Neural cell (in vitro differentiated cells): ENCODE data around the gene CDRT15L2.
"Not testable (repeated sequence)": the region's sequence is repeated elsewhere in the genome, so short reads cannot be mapped to it uniquely, and the experiment has no call there.

ENCODE experiments used
- CTCF ChIP-seq: fragments of 450-650 bp; IDR thresholded peaks from 2 replicates; pipeline ENCODE4 v1.5.1; 2014; ENCODE audit warnings: antibody characterized with exemption, mild to moderate bottlenecking, moderate library complexity; ENCODE audit not compliant: poor library complexity, severe bottlenecking
- MXI1 ChIP-seq: fragments of 450-650 bp; conservative IDR thresholded peaks from 2 replicates; pipeline ENCODE4 v1.6.1; 2014; ENCODE audit warnings: antibody characterized with exemption, mild to moderate bottlenecking; ENCODE audit not compliant: poor library complexity, severe bottlenecking
- POLR2AphosphoS5 ChIP-seq: IDR thresholded peaks from 2 replicates; pipeline ENCODE4 v1.6.1; 2012
- REST ChIP-seq: IDR thresholded peaks from 2 replicates; pipeline ENCODE4 v1.6.1; 2012; ENCODE audit warnings: borderline replicate concordance
- SMC3 ChIP-seq: fragments of 450-650 bp; conservative IDR thresholded peaks from 2 replicates; pipeline ENCODE4 v1.6.1; 2014; ENCODE audit warnings: antibody characterized with exemption, mild to moderate bottlenecking, moderate library complexity; ENCODE audit not compliant: poor library complexity
- TAF1 ChIP-seq: IDR thresholded peaks from 2 replicates; pipeline ENCODE4 v1.6.1; 2012; ENCODE audit warnings: low read depth

GRCh38 chr17:20530104-20530503, 49.4 kb upstream of the CDRT15L2 start:
- not testable (repeated sequence) for TF ChIP-seq POLR2AphosphoS5, CTCF, REST, TAF1, MXI1, SMC3
